Left lung (tissue), 10 donors: ENCODE data around the gene ZNF334. TPM values are rescaled to one million over a fixed set of nuclear protein-coding genes. Genes with fewer than 3 reads are reported as not detected.

Experiments used
- ATAC-seq: fragments of 200-7000 bp; cut with Tn5 transposase; one replicate; pipeline ENCODE4 v1.9.1; 2020; ENCODE audit warnings: moderate library complexity
- DNase-seq, 4 donors: peaks; one replicate each; pipeline ENCODE4 v3.0.0-alpha.2; 2013 to 2020
- H3K27ac ChIP-seq, 2 donors: fragments of 200-600 bp; sonication (generic) in 1 of 2; one replicate each; pipeline versions ENCODE4 v1.5.0 to v1.8.0; 2020 to 2021
- H3K27me3 ChIP-seq, 2 donors: fragments of 200-600 bp; sonication (generic) in 1 of 2; one replicate each; pipeline versions ENCODE4 v1.5.0 to v1.8.0; 2020 to 2021
- H3K36me3 ChIP-seq, 2 donors: fragments of 200-600 bp; sonication (generic) in 1 of 2; one replicate each; pipeline versions ENCODE4 v1.5.0 to v1.8.0; 2020 to 2021
- H3K4me1 ChIP-seq, 2 donors: fragments of 200-600 bp; one replicate each; pipeline ENCODE4 v1.8.0; 2021
- H3K4me3 ChIP-seq, 2 donors: fragments of 200-600 bp; sonication (generic) in 1 of 2; one replicate each; pipeline versions ENCODE4 v1.5.0 to v1.8.0; 2020 to 2021; ENCODE audit warnings: mild to moderate bottlenecking in 1 of 2
- H3K9me3 ChIP-seq, 2 donors: fragments of 200-600 bp; sonication (generic) in 1 of 2; one replicate each; pipeline versions ENCODE4 v1.5.0 to v1.8.0; 2020 to 2021
- intact Hi-C, 2 donors: fragments of 100-400 bp; cut with DNase I; formaldehyde crosslinking; loops; one replicate each; pipeline versions ENCODE4 v1.11.2 to v1.14.2; 2022
- polyA plus RNA-seq, 6 donors: library from polyadenylated mRNA; unstranded; fragments of 120-200 nt; gene quantifications; one replicate each; pipeline ENCODE4 v1.2.1, GENCODE V29; 2013; ENCODE audit not compliant: insufficient read length in 6 of 6
- total RNA-seq, 2 donors: library from RNA; stranded (reverse); fragmentation: NEBNext Ultra II Directional; extraction: Animal tissue kit (Norgen Biotek cat#: 25700); gene quantifications; one replicate each; pipeline ENCODE4 v1.2.1, GENCODE V29; 2021
- TF ChIP-seq, protein P1 (sequence below), 2 donors: fragments of 200-600 bp; sonication (generic) in 1 of 2; IDR thresholded peaks; one replicate each; pipeline versions ENCODE4 v1.5.0 to v1.8.0; 2021; ENCODE audit warnings: antibody characterized with exemption in 2 of 2
- donor health status: DM: no; HTN: yes; CAD: no.
- donor health status: DM: no; HTN: no; CAD: no.

ZNF334 gene
- total and polyA plus RNA-seq, 8 donors, result 4.3 to 48.0 (median 38.4) TPM

GRCh38 chr20:46559001-46559400 lies 45.6 kb upstream of the ZNF334 start:
- no peak overlapping the region for H3K27ac ChIP-seq
- H3K4me3 ChIP-seq, result no peak overlapping the region
- DNase-seq (no peak), ATAC-seq (no peak)
- no peaks in the 10 kb centered on the region for H3K9me3 ChIP-seq
- peaks cover 0 to 18% of the 10 kb centered on the region in 2 donors for H3K27me3 ChIP-seq
- intact Hi-C loops, result no loop called here
- H3K4me1 ChIP-seq, result peaks cover 0 to 7% of the 10 kb centered on the region in 2 donors
- TF ChIP-seq, protein P1, sequence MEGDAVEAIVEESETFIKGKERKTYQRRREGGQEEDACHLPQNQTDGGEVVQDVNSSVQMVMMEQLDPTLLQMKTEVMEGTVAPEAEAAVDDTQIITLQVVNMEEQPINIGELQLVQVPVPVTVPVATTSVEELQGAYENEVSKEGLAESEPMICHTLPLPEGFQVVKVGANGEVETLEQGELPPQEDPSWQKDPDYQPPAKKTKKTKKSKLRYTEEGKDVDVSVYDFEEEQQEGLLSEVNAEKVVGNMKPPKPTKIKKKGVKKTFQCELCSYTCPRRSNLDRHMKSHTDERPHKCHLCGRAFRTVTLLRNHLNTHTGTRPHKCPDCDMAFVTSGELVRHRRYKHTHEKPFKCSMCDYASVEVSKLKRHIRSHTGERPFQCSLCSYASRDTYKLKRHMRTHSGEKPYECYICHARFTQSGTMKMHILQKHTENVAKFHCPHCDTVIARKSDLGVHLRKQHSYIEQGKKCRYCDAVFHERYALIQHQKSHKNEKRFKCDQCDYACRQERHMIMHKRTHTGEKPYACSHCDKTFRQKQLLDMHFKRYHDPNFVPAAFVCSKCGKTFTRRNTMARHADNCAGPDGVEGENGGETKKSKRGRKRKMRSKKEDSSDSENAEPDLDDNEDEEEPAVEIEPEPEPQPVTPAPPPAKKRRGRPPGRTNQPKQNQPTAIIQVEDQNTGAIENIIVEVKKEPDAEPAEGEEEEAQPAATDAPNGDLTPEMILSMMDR (IDR thresholded peaks at IDR 0.05), result no peak
- no peaks in the 10 kb centered on the region for H3K36me3 ChIP-seq

DNA sequence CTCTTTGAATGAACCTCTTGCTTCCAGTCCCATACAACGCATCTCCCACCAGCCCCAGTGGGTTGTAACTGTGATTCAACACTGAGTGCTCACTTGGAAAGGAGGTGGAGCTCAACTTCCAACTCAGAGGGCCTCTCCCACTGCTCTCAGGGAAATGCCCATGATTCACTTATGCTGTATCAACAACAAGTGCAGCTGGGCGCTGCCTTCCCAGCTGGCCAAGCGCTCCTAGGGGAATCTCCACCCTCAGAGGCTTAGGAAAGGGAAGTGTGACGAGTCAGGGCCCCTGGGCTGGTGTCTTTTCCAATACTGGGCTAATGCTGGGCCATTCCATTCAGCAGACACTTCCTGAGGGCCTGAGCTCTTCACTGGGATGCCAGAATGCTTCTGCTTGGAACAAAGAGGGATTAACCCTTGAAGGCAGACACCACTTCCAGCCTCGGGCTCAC lies 45.2 kb upstream of the ZNF334 start:
- TF ChIP-seq, protein P1 (IDR thresholded peaks at IDR 0.05), result no peak
- ATAC-seq, result peak; percentile 49

DNA sequence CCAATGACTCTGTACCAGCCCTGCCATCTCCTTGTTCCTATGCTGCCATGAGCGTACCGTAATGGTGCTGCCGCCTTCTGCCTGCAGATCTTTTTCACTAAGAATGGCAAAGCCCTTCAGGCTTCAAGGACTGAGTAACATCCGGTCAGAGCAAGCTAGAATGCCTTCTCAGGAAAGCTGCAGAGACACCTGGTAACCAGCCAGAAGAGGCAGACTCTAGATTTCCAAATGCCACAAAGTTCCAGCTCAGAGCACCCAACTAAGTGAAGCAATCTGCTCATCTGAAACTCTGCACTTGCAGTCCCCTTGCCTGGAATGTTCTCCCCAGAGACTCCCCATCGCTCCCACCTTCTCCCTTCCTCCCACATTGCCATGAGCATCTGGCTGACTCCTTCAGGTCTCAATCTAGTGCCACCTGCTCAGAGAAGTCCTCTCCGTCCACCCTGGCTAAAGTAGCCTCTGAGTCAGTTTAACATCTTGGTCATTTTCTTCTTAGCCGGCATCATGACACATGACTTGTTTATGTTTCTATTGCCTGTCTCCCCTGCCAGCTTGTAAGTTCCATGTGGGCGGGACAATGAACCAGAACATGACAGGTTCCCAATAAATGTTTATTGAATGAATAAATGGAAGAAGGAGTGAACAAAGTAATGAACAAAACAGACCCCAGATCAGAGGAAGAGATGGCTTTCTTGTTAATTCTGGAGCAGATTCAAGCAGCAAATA lies 44.0 kb upstream of the ZNF334 start:
- Histone ChIP-seq H3K4me1 (peaks cover 0 to 10% of the 10 kb centered on the region in 2 donors), H3K9me3 (no peaks in the 10 kb centered on the region), H3K27ac (no peak overlapping the region), H3K27me3 (peaks cover 0 to 13% of the 10 kb centered on the region in 2 donors), H3K4me3 (no peak overlapping the region), H3K36me3 (no peaks in the 10 kb centered on the region)
- TF ChIP-seq, protein P1 (IDR thresholded peaks at IDR 0.05), result no peak
- no peak for DNase-seq
- intact Hi-C loops, result no loop called here
- ATAC-seq, result peak; percentile 35

More for the DNA sequence above, 45.2 kb upstream of the ZNF334 start:
- Histone ChIP-seq H3K9me3 (no peaks in the 10 kb centered on the region), H3K36me3 (no peaks in the 10 kb centered on the region), H3K27me3 (peaks cover 0 to 18% of the 10 kb centered on the region in 2 donors), H3K4me1 (peaks cover 0 to 7% of the 10 kb centered on the region in 2 donors), H3K27ac (no peak overlapping the region), H3K4me3 (no peak overlapping the region)
- intact Hi-C loops, result no loop called here
- DNase-seq, result no peak

DNA sequence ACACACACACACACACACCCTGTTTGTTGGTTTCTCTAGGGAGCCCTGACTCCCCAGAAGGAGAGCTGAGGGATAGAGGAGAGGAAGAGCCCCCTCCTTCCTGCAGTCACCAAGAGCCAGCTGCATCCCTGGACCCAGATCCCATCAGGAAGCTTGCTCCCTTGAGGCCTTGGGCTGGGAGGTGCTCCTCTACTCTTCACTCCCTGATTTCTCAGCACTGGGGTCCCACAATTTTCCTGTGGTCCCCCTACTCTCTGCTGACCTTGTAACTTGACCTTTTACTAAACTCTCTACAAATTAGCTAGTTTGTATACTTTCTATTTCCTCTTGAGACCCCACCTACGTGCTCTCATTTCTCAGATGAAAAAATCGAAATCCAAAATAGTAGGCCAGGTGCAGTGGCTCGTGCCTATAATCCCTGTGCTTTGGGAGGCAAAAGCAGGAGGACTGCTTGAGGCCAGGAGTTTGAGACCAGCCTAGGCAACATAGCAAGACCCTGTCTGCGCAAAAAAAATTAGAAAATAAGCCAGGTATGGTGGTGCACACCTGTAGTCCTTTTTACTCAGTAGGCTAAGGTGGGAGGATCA lies 42.1 kb upstream of the ZNF334 start:
- H3K4me3 ChIP-seq, result no peak overlapping the region
- intact Hi-C loops, result no loop called here
- peaks cover 0 to 18% of the 10 kb centered on the region in 2 donors for H3K27me3 ChIP-seq
- ATAC-seq (no peak), DNase-seq (no peak)
- no peaks in the 10 kb centered on the region for H3K36me3 ChIP-seq
- no peaks in the 10 kb centered on the region for H3K9me3 ChIP-seq
- H3K27ac ChIP-seq, result no peak overlapping the region
- peaks cover 0 to 14% of the 10 kb centered on the region in 2 donors for H3K4me1 ChIP-seq
- TF ChIP-seq, protein P1 (IDR thresholded peaks at IDR 0.05), result no peak

DNA sequence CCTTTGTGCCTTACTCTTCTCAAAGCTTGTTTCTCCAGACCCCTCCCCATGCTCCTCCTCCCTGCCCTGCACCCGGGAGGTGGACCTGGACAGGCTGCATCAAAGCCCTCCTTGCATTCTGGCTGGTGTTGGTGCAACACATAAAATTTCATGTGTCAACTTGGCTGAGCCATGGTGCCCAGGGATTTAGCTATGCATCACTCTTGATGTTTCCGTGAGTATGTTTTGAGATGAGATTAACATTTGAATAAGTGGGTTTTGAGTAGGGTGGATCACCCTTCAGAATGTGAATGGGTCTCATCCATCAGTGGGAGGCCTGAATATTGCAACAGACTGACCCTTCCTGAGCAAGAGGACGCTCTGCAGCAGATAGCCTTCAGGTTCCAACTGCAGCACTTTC lies 41.5 kb upstream of the ZNF334 start:
- H3K4me1 ChIP-seq, result peaks cover 0 to 14% of the 10 kb centered on the region in 2 donors
- no peak for DNase-seq
- TF ChIP-seq, protein P1 (IDR thresholded peaks at IDR 0.05), result no peak
- H3K4me3 ChIP-seq, result no peak overlapping the region
- H3K9me3 ChIP-seq, result no peaks in the 10 kb centered on the region
- H3K27ac ChIP-seq, result no peak overlapping the region
- intact Hi-C loops, result no loop called here
- H3K36me3 ChIP-seq, result no peaks in the 10 kb centered on the region
- peaks cover 0 to 20% of the 10 kb centered on the region in 2 donors for H3K27me3 ChIP-seq
- ATAC-seq, result no peak
